Thyroid gland (tissue), 4 donors: ENCODE results near the gene SLC1A7.

ENCODE experiments used
- POLR2A ChIP-seq, 2 donors: fragments of 450-650 bp; IDR thresholded peaks; one replicate each; pipeline ENCODE4 v1.6.1; 2017; ENCODE audit warnings: antibody characterized with exemption in 2 of 2, mild to moderate bottlenecking in 2 of 2, moderate library complexity in 1 of 2
- TF ChIP-seq, protein P1 (sequence below), 6 experiments: fragments of 200-600 bp in 3 of 6; fragments of 450-650 bp in 3 of 6; sonication (generic) in 3 of 6; IDR thresholded peaks; one replicate each; pipeline ENCODE4 v1.5.1; 2016 to 2019; ENCODE audit warnings: antibody characterized with exemption in 6 of 6, mild to moderate bottlenecking in 2 of 6, inconsistent platforms in 1 of 6, moderate library complexity in 1 of 6

GRCh38 chr1:53138991-53139884 is 3.2 kb downstream of the SLC1A7 start:
- TF ChIP-seq, protein P1, sequence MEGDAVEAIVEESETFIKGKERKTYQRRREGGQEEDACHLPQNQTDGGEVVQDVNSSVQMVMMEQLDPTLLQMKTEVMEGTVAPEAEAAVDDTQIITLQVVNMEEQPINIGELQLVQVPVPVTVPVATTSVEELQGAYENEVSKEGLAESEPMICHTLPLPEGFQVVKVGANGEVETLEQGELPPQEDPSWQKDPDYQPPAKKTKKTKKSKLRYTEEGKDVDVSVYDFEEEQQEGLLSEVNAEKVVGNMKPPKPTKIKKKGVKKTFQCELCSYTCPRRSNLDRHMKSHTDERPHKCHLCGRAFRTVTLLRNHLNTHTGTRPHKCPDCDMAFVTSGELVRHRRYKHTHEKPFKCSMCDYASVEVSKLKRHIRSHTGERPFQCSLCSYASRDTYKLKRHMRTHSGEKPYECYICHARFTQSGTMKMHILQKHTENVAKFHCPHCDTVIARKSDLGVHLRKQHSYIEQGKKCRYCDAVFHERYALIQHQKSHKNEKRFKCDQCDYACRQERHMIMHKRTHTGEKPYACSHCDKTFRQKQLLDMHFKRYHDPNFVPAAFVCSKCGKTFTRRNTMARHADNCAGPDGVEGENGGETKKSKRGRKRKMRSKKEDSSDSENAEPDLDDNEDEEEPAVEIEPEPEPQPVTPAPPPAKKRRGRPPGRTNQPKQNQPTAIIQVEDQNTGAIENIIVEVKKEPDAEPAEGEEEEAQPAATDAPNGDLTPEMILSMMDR (IDR thresholded peaks at IDR 0.05) = no peak
- no peak for TF ChIP-seq POLR2A (IDR thresholded peaks at IDR 0.05)
